Ishikawa (cell line): ENCODE data around the gene OR1J2.

Experiments
- CEBPB ChIP-seq: IDR thresholded peaks from 2 replicates; pipeline ENCODE4 v1.6.1; 2012
- CREB1 ChIP-seq: IDR thresholded peaks from 2 replicates; pipeline ENCODE4 v1.6.1; 2012; ENCODE audit warnings: low read depth
- EGR1 ChIP-seq: IDR thresholded peaks from 2 replicates; pipeline ENCODE4 v1.6.1; 2012
- EP300 ChIP-seq: IDR thresholded peaks from 2 replicates; pipeline ENCODE4 v1.6.1; 2012; ENCODE audit warnings: borderline replicate concordance
- FOXM1 ChIP-seq: IDR thresholded peaks from 2 replicates; pipeline ENCODE4 v1.6.1; 2012; ENCODE audit warnings: low read depth, borderline replicate concordance
- NFIC ChIP-seq: IDR thresholded peaks from 2 replicates; pipeline ENCODE4 v1.6.1; 2012
- RAD21 ChIP-seq: IDR thresholded peaks from 2 replicates; pipeline ENCODE4 v1.6.1; 2012; ENCODE audit warnings: low read depth
- TAF1 ChIP-seq: IDR thresholded peaks from 2 replicates; pipeline ENCODE4 v1.6.1; 2012; ENCODE audit warnings: low read depth, mild to moderate bottlenecking
- TCF12 ChIP-seq: IDR thresholded peaks from 2 replicates; pipeline ENCODE4 v1.6.1; 2012; ENCODE audit warnings: low read depth
- TEAD4 ChIP-seq: IDR thresholded peaks from 2 replicates; pipeline ENCODE4 v1.6.1; 2012
- YY1 ChIP-seq: IDR thresholded peaks from 2 replicates; pipeline ENCODE4 v1.6.1; 2012; ENCODE audit warnings: low read depth
- ZBTB7A ChIP-seq: IDR thresholded peaks from 2 replicates; pipeline ENCODE4 v1.6.1; 2012; ENCODE audit warnings: low read depth
- TF ChIP-seq, protein P1 (sequence below): IDR thresholded peaks from 2 replicates; pipeline ENCODE4 v1.6.1; 2012
- TF ChIP-seq, protein P2 (sequence below): IDR thresholded peaks from 2 replicates; pipeline ENCODE4 v1.6.1; 2012
- TF ChIP-seq, protein P3 (sequence below): IDR thresholded peaks from 2 replicates; pipeline ENCODE4 v1.6.1; 2012; ENCODE audit warnings: low read depth, mild to moderate bottlenecking

Gene OR1J2

DNA sequence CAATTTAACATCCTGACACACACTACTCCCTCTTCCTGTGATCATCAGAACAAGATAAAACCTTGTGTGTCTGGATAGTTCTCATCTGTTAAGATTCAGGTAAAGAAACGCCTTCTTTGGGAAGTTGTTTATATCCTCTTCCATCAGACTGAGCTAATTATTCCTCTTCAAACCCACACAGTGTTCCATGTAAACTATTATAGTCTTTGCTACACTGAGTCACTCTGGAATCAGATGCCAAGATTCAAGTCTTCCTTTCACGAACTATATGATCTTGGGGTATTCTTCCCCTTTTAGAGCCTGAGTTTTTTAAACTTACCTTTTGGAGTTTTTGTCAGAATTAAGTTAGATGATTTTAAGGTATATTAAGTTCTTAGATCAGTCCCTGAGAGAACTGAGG, 34.9 kb upstream of the OR1J2 start:
- TF ChIP-seq, protein P1, sequence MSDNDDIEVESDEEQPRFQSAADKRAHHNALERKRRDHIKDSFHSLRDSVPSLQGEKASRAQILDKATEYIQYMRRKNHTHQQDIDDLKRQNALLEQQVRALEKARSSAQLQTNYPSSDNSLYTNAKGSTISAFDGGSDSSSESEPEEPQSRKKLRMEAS = no peak
- TF ChIP-seq, protein P2, sequence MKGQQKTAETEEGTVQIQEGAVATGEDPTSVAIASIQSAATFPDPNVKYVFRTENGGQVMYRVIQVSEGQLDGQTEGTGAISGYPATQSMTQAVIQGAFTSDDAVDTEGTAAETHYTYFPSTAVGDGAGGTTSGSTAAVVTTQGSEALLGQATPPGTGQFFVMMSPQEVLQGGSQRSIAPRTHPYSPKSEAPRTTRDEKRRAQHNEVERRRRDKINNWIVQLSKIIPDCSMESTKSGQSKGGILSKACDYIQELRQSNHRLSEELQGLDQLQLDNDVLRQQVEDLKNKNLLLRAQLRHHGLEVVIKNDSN = no peak
- TF ChIP-seq ZBTB7A = no peak
- no peak for TF ChIP-seq TCF12
- no peak for TF ChIP-seq EGR1
- TF ChIP-seq TAF1 = no peak
- no peak for TF ChIP-seq EP300
- no peak for TF ChIP-seq CEBPB
- TF ChIP-seq RAD21 = no peak
- no peak for TF ChIP-seq FOXM1
- TF ChIP-seq NFIC = no peak
- TF ChIP-seq CREB1 = no peak
- TF ChIP-seq, protein P3, sequence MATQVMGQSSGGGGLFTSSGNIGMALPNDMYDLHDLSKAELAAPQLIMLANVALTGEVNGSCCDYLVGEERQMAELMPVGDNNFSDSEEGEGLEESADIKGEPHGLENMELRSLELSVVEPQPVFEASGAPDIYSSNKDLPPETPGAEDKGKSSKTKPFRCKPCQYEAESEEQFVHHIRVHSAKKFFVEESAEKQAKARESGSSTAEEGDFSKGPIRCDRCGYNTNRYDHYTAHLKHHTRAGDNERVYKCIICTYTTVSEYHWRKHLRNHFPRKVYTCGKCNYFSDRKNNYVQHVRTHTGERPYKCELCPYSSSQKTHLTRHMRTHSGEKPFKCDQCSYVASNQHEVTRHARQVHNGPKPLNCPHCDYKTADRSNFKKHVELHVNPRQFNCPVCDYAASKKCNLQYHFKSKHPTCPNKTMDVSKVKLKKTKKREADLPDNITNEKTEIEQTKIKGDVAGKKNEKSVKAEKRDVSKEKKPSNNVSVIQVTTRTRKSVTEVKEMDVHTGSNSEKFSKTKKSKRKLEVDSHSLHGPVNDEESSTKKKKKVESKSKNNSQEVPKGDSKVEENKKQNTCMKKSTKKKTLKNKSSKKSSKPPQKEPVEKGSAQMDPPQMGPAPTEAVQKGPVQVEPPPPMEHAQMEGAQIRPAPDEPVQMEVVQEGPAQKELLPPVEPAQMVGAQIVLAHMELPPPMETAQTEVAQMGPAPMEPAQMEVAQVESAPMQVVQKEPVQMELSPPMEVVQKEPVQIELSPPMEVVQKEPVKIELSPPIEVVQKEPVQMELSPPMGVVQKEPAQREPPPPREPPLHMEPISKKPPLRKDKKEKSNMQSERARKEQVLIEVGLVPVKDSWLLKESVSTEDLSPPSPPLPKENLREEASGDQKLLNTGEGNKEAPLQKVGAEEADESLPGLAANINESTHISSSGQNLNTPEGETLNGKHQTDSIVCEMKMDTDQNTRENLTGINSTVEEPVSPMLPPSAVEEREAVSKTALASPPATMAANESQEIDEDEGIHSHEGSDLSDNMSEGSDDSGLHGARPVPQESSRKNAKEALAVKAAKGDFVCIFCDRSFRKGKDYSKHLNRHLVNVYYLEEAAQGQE = no peak
- no peak for TF ChIP-seq YY1
- TF ChIP-seq TEAD4 = no peak

DNA sequence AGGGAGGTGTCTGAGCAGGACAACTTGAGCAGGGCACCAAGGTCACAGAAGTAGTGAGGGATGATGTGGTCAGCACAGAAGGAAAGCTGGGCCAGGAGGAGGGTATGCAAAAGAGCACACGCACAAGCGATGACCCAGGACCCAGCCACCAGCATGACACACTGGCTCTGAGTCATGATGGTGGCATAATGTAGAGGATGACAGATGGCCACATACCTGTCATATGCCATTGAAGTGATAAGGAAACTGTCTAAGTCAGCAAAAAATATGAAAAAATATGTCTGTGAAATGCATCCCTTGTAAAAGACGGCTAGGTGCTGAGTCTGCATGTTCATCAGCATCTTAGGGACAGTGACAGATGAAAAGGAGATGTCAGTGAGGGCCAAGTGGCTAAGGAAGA, 33.3 kb upstream of the OR1J2 start:
- no peak for TF ChIP-seq TEAD4
- no peak for TF ChIP-seq NFIC
- no peak for TF ChIP-seq TAF1
- no peak for TF ChIP-seq EP300
- TF ChIP-seq CREB1 = no peak
- TF ChIP-seq, protein P1 = no peak
- TF ChIP-seq TCF12 = no peak
- TF ChIP-seq, protein P2 = no peak

DNA sequence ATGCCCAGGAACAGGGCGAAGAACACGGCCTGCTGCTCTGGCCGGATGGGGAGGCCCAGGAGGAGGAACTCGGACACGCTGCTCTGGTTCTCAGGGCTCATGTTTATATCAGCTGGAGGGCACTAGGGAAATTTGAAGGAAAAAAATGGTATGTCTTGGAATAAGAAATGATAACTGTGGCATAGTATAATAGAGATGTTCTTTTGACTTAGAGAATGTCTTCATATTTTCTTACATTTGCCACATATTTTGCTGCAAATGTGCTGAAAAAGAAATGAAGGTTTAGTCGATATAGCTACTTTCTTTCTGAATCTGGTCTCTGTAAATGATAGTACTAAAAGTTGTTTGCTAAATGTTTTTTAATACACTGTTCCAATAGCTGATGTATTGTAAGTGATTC, 32.8 kb upstream of the OR1J2 start, which contains the start of gene OR1J1:
OR1J1 (minus strand) TSS at position 101 of the 400 bp plus-strand sequence; CDS start at position 101, 0 bp downstream.
- TF ChIP-seq TAF1 (no peak), FOXM1 (no peak), EGR1 (no peak), EP300 (no peak), CEBPB (no peak), CREB1 (no peak), NFIC (no peak), TCF12 (no peak), YY1 (no peak), RAD21 (no peak), TEAD4 (no peak)
- TF ChIP-seq, protein P3 = no peak
- TF ChIP-seq, protein P1 = no peak

DNA sequence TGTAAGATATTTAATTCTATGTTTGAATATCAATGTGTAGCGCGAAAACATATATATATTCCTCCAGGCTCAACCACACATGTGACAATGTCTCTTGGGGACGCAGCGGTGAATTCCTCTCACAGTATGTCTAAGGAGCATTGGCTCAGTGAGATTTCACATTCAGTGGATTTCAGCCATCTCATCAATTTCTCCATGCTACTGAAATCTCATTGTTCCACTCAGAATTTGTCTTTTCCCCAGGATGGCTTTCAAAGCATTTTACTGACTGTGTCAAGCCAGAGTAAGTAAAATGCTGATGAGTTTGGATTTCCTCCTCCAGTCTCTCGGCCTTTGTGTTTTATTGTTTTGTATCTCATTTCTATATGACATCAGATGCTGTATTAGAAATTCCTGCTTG, 31.5 kb upstream of the OR1J2 start:
- no peak for TF ChIP-seq FOXM1
- no peak for TF ChIP-seq TAF1
- no peak for TF ChIP-seq ZBTB7A
- TF ChIP-seq YY1 = no peak
- no peak for TF ChIP-seq CREB1
- no peak for TF ChIP-seq EP300
- no peak for TF ChIP-seq TEAD4
- TF ChIP-seq TCF12 = no peak
- no peak for TF ChIP-seq EGR1
- TF ChIP-seq, protein P2 = no peak
- TF ChIP-seq, protein P3 = no peak
- TF ChIP-seq, protein P1 = no peak
- no peak for TF ChIP-seq CEBPB
- TF ChIP-seq RAD21 = no peak
- no peak for TF ChIP-seq NFIC
